Activated CD8-positive, alpha-beta memory T cell treated with anti-CD3 and anti-CD28 coated beads for 48 hours (primary cell): Measurements from ENCODE around the gene CCDC138.
"Not testable (repeated sequence)": the region's sequence is repeated elsewhere in the genome, so short reads cannot be mapped to it uniquely, and the experiment has no call there.

Source experiments
- DNase-seq, 3 experiments: peaks; one replicate each; pipeline ENCODE4 v3.0.0-alpha.2; 2020; ENCODE audit warnings: low read depth in 2 of 3, low spot score in 2 of 3

The CCDC138 gene, protein sequence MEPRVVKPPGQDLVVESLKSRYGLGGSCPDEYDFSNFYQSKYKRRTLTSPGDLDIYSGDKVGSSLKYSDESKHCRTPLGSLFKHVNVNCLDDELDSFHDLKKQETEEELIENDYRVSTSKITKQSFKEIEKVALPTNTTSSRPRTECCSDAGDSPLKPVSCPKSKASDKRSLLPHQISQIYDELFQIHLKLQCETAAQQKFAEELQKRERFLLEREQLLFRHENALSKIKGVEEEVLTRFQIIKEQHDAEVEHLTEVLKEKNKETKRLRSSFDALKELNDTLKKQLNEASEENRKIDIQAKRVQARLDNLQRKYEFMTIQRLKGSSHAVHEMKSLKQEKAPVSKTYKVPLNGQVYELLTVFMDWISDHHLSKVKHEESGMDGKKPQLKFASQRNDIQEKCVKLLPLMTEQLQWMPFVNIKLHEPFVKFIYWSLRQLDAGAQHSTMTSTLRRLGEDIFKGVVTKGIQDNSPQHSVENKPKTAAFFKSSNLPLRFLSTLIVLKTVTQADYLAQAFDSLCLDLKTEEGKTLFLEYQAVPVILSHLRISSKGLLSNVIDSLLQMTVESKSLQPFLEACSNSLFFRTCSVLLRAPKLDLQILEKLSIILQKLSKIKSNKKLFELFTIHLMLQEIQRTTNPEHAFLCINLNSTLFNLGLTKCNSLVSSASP

DNA sequence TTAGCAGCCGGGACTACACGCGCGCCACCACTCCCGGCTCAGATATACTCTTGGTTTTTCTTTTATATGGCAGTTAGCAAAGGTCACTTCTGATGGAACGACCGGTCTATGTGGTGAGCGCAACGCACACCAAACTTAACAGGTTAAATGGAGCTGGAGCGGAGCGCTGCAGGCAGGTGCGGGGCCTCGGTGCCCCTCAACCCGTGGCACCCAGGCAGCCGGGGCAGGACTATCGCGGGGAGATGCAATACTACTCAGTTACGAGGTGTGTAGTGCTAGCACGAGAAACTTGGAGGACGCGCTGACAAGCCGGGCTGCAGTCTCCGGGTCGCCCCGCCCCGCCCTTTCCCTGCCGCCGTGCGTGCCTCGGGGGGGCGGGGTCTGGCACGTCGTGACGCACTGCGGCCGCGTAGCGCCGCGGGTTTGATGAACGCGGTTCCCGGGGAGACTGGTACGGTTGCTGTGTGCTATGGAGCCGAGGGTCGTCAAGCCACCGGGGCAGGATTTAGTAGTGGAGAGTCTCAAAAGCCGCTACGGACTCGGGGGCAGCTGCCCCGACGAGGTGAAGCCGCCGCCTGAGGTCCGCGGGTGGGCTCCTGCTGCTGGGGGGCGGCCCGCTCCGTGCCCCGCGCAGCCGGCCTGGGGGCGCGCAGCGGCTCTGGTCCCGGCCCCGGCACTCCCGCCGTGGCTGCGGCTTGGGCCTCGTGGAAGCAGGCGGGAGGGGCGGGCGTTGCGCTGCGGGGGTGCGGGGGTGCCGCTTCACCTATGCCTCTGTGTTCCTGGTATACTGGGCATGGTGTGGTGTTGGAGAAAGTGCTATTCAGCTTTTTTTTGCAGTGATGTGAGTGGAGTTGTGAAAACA is at the start of gene CCDC138:
Gene CCDC138, plus strand, starts transcription at position 418 of the 862 bp plus-strand sequence. Its CDS starts 52 bp downstream, at position 470.
- DNase-seq: peak; percentile 83 to 90 (median 85)

DNA sequence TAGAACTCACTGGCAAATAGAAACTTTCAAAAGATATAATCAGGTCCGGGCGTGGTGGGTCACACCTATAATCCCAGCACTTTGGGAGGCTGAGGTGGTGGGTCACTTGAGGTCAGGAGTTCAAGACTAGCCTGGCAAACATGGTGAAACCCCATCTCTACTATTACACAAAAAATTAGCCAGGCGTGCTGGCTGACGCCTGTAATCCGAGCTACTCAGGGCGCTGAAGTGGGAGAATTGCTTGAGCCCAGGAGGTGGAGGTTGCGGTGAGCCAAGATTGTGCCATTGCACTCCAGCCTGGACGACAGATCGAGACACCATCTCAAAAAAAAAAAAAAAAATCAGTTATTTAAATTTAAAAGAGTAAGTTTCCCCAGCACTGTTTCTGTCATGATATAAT is 28.6 kb upstream of the CCDC138 start:
- not testable (repeated sequence) for DNase-seq

DNA sequence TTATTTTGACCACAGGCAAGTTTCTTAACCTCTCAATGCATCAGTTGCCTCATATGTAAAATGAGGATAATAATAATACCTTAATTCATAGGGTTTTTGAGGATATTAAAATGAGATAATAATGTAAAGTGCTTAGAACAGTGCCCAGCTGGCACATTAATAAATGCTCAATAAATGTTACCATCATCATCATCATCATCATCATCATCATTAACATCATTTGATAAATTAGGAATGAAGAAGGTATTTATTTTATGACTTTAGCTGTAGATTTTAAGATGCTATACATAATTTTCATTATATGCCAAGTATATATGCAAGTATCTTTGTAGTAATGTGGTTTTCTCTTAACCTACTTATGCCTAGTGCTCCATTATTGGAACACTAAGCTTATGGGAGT is 24.0 kb upstream of the CCDC138 start:
- not testable (repeated sequence) for DNase-seq

DNA sequence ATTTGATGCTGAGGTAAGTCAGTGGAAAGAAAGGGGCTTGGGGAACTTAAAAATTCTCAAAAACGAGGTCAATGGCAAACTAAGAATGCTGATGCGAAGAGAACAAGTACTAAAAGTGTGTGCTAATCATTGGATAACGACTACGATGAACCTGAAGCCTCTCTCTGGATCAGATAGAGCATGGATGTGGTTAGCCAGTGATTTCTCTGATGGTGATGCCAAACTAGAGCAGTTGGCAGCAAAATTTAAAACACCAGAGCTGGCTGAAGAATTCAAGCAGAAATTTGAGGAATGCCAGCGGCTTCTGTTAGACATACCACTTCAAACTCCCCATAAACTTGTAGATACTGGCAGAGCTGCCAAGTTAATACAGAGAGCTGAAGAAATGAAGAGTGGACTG is 19.9 kb upstream of the CCDC138 start:
- not testable (repeated sequence) for DNase-seq

DNA sequence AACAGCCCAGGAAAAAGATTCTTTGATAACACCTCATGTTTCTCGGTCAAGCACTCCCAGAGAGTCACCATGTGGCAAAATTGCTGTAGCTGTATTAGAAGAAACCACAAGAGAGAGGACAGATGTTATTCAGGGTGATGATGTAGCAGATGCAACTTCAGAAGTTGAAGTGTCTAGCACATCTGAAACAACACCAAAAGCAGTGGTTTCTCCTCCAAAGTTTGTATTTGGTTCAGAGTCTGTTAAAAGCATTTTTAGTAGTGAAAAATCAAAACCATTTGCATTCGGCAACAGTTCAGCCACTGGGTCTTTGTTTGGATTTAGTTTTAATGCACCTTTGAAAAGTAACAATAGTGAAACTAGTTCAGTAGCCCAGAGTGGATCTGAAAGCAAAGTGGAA is 18.7 kb upstream of the CCDC138 start:
- not testable (repeated sequence) for DNase-seq

DNA sequence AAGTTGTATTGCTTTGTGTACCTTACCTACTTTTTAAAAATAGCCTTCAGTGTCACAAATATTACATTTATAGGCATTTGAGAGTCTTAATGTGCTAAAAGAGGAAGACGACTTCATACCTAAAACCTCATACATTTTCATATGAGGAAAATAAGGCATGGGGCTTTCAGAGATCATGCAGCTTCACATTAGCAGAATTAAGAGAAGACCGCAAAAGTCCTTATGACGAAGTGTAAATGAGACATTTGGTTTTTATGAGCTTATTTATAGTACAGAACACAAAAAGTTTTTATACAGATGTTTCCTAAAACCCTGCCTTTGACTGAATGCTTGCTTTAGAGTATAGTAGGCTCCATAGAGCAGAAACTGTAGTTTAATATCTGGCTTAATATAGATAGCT is 10.1 kb upstream of the CCDC138 start:
- no peak for DNase-seq

DNA sequence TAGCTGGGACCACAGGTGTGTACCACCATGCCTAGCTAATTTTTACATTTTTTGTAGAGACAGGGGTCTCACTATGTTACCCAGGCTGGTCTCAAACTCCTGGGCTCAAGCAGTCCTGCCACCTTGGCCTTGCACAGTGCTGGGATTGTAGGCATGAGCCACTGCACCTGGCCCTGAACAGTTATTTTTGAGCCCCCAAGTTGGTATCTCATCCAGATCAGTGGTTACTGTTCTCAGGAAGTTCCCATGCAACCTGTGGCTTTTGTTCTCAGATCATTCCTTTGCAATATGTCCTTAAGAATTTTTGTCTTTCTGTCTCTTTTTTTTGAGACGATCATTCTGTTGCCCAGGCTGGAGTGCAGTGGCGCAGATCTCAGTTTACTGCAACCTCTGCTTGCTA is 7.7 kb upstream of the CCDC138 start:
- no peak for DNase-seq

DNA sequence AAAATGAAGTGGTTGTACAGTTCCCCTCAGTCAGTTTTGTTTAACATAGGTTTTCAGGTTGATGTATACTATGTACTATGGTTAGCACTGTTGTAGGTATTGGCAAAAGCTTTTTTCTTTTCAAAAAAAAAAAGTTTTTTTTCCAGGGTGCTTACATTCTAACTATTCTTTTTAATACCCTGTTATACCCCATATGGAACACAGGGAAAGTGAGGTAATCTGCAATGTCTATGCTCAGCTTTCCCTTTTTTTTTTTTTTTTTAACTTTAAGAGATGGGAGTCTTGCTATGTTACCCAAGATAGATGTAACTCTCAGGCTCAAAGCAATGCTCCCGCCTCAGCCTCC is 590 bp upstream of the CCDC138 start:
- DNase-seq: no peak

DNA sequence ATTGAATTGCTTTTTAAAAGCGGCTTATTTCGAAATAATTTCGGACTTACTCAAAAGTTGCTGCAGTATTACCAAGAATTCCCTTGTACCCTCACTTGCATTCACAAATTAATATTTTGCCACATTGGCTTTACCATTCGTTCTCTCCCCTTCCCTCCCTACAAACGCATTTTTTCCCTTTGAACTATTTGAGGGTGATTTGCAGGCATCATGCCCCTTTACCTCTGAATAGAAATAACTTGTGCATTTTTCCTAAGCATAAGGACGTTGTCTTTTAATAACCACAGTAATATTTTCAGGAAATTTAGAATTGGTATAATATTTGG is 608 bp downstream of the CCDC138 start:
- no peak for DNase-seq

DNA sequence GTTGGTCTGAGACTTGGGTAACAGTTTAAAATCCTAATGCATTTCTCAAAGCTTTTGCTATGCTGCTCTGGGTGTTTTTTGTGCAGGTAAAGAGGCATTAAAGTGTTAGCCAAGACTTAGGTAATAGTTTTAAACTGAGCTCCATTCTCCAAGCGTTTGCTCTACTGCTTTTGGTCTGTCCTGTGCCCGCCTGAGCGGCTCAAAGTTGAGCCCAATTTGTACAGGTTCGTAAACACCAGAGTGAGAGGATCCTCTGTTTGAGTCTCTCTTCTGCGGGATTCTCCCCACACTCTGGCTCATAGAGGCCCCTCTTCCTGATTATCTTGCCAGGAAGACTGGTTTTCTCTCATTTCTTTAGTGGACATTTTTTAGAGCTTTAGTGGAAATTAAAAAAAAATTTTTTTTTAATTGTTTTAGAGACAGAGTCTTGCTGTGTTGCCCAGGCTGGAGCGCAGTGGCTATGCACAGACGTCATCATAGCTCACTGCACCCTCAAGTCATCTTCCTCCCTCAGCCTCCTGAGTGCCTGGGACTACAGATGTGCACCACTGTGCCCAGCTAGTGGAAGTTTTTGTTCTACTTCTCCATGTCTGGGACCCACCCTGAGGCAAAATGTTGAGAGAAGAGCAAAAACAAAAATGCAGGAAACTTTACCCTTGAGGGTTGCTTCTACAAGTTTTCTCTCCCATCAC is 16.6 kb downstream of the CCDC138 start:
- no peak for DNase-seq

DNA sequence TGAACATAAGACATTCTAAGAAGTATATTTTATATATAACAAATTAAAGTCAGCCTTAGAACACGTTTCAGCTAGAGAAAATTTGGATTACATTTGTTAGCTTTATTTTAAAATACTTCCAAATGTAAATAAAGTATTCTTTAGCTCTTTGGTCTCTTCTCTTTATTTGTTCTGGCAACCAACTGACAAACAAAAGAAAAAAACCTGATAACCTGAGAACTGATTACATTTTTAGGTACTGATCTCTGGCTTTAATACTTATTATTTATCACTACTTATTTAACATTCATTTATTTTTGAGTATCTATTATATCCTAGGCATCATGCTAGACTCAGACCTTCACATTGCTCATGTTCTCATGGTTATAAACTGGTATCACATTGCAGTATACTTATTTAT is 18.5 kb downstream of the CCDC138 start:
- DNase-seq: no peak

DNA sequence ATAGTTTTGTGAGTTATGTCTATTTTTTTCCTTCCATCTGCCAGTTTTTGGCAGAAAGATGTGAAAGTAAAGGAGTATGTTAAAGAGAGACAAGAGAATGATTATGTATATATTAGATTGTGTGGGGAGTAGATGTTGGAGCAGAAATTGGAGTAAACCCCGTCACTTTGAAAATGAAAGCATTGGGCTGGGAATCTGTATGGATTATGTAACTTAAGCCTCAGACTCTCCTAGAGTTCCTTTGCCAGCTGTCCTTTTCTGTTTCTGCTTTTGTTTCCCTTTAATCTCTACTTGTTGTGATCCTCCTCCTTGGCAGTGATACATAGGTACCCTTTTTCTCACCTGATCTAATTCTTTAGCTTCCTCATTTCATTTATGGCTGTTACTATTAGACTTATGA is 19.2 kb downstream of the CCDC138 start:
- DNase-seq: no peak

DNA sequence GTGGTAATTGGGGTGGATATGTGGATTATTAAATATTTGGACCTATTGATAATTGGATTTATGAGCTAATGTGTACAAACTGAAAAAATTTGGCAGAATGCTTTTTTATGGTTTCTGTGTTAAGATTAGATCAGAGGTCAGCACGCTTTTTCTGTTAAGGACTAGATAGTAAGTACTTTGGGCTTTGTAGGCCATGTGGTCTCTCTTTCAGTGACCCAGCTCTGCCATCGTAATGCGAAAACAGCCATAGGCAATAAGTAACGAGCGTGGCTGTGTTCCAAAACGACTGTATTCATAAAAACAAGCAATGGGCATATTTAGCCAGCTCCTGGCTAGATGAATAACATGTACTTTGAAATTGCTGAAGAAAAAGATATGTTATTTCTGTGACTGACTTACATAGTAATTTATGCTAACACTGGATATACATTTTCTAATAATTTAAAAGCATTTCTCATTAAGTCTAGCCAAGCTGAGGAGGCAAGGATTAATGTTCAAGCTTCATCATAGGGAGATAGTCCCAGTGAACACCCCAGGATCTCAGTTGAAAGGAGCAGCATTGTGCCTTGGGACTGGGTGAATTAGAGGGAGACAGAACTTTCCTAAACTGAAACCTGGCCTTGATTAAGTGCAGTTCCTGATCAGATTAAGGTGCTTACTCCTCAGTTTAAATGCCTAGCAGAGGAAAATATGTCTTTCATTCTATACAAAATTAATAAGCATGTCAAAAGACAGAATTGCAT is 20.0 kb downstream of the CCDC138 start:
- no peak for DNase-seq

DNA sequence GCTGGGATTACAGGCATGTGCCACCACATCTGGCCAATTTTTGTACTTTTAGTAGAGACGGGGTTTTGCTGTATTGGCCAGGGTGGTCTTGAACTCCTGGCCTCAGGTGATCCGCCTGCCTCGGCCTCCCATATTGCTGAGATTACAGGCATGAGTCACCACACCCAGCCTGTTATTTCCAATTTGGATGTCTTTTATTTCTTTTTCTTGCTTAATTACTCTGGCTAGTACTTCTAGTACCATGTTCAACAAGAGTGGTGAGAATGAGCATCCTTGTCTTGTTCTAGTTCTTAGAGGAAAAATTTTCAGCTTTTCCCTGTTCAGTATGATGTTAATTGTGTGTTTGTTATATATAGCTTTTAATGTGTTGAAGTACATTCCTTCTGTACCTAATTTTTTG is 23.4 kb downstream of the CCDC138 start:
- DNase-seq: no peak

DNA sequence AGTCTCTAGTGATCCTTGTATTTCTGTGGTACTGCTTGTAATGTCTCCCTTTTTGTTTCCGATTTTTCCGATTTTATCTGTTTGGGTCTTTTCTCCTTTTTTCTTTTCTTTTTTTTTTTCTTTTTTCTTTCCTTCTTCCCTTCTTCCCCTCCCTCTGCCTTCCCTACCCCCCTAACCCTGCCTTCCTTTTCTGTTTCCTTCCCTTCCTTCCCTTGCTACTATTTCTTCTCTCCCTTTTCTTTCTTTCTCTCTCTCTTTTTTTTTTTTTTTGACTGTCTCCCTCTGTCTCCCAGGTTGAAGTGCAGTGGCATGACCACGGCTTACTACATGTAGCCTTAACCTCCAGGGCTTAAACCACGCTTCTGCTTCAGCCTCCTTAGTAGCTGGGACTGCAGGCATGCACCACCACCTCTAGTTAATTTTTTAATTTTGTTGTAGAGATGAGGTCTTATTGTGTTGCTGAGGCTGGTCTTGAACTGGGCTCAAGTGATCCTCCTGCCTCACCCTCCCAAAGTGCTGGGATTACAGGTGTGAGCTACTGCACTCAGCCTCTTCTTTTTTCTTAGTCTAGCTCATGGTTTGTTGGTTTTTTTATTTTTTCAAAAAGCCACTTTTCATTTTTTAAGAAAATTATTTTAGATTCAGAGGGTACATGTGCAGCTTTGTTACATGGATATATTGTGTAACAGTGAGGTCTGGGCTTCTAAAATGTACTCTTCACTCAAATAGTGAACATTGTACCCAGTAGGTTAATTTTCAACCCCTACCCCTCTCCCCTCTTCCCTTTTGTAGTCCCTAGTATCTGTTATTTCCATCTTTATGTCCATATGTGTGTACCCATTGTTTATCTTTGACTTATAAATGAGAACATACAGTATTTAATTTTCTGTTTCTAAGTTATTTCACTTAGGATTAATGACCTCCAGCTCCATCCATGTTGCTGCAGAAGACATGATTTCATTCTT is 24.7 kb downstream of the CCDC138 start:
- no peak for DNase-seq

DNA sequence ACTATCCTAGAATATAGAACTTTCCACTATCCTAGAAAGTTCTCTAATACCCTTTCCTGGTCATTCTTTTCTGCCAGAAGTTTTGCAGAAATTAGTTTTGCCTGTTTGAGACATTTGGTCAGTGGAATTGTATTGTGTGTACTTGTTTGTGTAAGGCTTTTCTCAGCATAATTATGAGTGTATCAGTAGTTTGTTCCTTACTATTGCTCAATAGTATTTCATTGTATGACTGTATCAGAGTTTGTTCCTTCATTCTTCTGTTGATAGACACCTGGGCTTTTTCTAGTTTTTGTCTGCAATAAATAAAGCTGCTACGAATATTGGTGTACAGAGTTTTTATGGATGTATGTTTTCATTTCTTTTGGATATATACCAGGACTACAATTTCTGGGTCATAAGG is 27.2 kb downstream of the CCDC138 start:
- no peak for DNase-seq

DNA sequence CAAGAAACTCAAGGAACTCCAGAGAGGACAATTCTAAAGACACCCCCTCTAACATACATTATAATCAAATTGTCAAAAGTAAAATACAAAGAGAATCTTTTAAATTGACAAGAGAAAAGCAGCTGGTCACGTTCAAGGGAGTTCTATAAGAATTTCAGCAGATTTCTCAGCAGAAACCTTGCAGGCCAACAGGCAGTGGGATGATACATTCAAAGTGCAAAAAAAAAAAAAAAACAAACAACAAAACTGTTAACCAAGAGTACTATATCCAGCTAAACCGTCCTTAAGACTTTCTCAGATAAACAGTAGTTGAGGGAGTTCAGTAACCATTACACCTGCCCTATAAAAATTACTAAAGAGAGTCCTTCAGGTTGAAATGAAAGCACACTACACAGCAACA is 33.9 kb downstream of the CCDC138 start:
- DNase-seq: no peak

DNA sequence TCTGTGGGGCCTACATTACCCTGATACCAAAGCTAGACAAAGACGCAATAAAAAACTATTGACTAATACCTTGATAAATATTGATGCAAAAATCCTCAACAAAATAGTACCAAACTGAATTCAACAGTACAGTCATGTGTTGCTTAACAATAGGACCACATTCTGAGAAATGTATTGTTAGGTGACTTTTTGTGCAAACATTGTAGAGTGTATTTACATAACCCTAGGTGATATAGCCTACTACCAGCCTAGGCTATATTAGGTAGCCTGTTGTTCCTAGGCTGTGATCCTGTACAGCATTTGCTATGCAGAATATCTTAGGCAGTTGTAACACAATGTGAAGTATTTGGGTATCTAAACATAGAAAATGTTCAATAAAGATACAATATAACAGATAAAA is 36.7 kb downstream of the CCDC138 start:
- DNase-seq: no peak

DNA sequence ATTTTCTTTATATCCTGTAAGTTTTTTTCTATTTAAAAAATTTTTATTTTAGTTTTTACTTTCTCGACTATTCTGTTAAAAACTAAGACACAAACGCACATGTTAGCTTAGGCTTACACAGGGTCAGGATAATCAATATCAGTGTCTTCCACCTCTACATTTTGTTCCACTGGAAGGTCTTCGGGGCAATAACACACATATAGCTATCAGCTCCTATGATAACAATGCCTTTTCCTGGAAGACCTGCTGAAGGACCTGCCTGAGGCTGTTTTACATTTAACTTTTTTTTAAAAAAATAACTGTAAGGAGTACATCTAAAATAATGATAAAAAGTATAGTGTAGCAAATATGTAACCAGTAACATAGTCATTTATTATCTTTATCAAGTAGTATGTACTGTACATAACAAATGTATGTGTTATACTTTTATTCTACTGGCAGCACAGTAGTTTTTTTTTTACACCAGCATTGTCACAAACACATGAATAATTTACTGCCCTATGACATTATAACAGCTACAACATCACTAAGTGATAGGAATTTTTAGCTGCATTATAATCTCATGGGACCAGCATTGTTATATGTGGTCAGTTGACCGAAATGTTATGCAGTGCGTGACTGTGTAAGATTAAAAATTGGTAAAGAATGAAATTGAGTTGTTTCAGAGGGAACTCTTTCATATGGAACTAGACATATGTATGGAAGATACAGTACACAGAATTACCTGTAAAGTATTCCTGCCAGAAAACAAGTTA is 37.9 kb downstream of the CCDC138 start:
- no peak for DNase-seq
